Mesenteric fat pad (tissue), 1 donor: Measurements from ENCODE around the gene LMAN2L. TPM values are rescaled to one million over a fixed set of nuclear protein-coding genes. Genes with fewer than 3 reads are reported as not detected.

Experiments
- DNase-seq: peaks from one replicate; pipeline ENCODE4 v3.0.0-alpha.2; 2020; ENCODE audit warnings: low spot score
- total RNA-seq: library from RNA; stranded (reverse); fragmentation: NEBNext Ultra II Directional; extraction: Animal tissue kit (Norgen Biotek cat#: 25700); gene quantifications from one replicate; pipeline ENCODE4 v1.2.1, GENCODE V29; 2021
- donor health status: DM: yes; HTN: yes; CAD: no.

LMAN2L gene
- total RNA-seq, 1 donor from 2014 or later: 10.2 TPM

DNA sequence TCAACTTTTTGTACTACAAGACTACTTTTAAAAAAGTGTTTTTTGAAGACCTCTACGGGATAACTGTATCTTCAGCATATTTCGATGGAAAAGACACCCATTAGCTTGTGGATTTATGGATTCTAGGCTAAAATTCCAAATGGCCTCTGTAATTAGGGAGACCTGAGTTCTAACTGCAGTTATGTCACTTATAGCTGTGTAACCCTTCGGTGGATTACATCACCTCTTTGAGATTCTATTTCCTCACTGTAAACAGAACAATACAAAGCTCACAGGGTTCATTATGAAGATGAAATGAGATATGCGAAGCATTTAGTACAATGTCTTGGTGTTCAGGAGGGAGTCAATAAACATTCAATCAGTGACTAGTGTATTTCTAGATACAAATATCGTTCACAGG is 24.2 kb downstream of the LMAN2L start:
- DNase-seq: no peak

DNA sequence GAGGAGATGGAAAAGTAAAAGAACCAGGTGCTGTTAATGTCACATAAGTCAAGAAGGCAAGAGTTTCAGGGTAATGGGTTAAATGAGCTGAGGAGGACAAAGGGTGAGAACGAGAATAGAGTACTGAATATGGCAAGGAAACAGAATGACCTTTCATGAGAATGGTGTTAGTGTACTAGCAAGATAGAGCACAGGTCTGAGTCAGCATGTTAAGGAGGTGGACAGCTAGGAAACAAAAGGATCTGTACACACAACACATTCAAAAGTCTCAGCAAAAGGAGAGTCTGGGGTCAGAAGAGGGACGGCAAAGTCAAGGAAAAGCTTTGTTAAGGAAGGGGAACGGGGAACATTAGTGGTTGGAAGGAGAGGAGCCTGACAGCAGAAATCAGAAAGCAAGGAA is 28.9 kb downstream of the LMAN2L start:
- no peak for DNase-seq

DNA sequence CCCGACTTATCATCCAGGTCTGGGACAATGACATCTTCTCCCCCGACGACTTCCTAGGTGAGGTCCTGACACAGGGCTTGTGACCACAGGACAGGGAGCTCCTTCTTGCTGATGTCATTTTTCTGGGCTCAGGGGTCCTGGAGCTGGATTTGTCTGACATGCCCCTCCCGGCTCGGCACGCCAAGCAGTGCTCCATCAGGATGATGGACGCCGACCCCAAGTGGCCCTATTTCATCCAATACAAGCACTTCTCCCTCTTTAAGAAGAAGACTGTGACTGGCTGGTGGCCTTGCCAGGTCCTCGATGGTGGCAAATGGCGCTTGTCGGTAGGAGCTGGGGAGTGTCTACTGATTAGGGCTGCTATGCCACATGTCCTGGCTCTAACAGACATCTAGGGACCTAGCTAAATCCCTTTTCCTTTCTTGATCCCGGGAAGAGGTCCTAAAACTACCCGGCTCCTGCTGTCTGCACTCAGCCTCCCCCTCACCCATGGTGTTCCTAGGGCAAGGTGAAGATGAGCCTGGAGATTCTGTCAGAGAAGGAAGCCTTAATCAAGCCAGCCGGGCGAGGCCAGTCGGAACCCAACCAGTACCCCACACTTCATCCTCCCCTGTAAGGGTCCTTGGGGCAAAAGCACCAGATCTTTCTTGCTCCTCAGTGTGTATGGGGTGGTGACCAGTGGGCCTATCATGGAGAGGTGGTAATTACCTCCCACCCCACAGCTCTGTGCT is 36.7 kb downstream of the LMAN2L start:
- DNase-seq: peak; percentile 81

DNA sequence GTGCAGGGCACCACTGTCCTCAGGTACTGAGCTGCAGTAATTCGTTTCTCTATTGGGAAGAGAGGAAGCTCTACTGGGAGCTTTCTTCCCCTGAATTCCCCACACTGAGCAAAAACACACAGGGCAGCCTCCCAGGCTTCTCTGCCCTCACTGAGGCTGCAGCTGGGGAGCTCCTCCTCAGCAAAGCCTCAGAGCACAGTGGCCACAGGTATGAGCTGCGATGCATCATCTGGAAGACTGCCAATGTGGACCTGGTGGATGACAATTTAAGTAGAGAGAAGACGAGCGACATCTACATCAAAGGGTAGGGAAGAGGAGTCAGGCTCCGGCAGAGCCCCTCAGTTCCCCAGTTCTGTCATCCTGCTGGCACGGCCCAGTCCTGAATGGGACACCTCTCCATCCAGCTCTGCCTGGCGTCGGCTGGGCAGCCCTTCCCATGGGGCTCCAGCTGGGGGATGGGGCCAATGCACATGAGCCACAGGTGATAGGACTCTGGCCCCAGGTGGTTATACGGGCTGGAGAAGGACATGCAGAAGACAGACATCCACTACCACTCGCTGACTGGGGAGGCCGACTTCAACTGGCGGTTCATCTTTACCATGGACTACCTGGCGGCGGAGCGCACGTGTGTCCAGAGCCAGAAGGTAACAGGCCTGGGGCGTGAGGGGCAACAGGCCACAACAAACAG is 37.6 kb downstream of the LMAN2L start:
- peak; percentile 73 for DNase-seq

DNA sequence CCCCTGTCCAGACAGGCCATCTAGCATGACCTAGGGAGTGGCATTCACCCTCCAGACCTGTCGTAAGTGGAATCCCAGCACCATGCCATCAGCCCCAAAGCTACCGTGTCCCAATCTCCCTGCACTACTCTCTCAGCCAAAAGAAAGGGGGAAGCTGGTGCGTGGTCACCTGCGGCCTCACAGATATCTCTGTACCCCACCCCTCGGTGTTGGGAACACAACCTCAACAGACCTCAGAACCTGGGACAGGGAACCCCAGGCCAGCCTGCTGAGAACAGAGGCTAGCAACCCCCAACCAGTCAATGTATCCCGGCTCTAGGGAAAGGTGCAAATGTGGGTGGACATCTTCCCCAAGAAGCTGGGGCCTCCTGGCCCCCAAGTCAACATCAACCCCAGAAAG is 38.2 kb downstream of the LMAN2L start:
- DNase-seq: peak; percentile 75

DNA sequence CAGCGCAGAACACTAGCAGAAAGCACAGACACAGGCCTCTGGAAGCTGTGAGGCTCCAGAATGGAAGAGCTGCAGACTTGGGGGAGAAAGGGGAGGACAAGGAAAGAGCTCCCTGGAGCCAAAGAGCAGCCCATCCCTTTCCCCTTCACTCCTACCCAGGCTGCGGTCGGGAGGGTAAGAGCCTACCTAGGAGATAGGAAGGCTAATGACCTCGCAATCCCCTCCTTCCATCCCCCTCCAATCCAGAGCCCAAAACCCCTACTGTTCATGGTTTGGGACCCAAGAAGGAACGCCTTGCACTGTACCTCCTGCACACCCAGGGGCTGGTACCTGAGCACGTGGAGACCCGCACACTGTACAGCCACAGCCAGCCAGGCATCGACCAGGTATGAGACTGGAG is 39.8 kb downstream of the LMAN2L start:
- peak; percentile 53 for DNase-seq

DNA sequence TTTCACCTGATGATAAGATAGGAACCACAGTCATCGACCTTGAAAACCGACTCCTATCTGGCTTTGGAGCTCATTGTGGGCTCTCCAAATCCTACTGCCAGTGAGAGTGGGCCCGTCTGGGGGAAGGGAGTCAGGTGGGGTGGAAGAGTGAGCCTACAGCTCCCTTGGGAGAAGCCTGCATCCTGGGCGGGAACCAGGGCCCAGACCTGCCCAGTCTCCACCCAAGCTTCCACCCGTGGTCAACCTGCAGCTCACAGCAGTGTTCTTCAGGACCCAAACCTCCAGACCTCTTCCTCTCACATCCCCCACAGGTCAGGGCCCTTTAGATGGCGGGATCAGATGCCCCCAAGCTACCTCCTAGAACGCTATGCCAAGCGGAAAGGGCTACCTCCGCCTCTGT is 40.2 kb downstream of the LMAN2L start:
- peak; percentile 72 for DNase-seq

DNA sequence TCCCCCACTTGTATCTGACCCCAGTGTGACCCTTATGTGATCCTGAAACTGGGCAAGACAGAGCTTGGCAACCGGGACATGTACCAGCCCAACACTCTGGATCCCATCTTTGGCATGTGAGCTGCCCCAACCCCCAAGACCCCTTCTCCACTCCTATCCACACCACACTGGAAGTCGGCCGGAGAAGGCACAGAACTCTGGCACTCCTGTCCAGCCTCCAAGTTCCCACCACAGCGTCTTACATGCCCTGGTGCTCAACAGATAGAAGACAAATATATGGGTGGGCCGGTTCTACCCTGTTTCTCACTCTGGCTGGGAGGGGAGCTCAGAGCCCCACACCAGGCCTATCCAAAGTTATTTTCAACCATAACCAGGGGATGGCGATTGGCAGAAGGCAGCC is 40.8 kb downstream of the LMAN2L start:
- peak; percentile 62 for DNase-seq

DNA sequence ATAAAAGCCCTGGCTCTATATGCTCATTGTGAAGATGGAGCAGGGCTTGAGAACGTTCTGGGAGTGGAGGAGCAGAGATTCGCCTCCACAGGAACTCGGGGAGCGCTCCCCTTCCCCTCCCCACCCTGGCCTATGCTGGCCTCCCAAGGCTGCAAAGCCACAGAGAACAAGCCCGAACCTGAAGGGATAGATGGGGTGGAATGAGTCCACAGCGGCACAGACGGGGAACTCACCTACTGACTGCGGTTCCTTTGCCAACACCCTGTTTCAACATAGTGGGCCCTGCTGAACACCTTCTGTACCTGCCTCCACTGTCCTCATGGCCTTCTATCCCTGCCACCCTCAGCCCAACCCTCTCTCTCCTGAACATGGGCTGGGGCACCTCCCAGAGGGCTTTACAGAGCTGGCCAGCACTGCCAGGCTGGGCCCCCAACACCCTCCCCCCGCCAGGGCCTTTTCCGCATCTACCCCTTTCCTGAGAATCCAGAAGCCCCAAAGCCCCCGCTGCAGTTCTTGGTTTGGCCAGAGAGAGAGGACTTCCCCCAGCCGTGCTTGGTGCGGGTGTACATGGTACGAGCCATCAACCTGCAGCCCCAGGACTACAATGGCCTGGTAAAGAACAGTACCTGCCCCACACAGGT is 41.5 kb downstream of the LMAN2L start:
- peak; percentile 79 for DNase-seq

DNA sequence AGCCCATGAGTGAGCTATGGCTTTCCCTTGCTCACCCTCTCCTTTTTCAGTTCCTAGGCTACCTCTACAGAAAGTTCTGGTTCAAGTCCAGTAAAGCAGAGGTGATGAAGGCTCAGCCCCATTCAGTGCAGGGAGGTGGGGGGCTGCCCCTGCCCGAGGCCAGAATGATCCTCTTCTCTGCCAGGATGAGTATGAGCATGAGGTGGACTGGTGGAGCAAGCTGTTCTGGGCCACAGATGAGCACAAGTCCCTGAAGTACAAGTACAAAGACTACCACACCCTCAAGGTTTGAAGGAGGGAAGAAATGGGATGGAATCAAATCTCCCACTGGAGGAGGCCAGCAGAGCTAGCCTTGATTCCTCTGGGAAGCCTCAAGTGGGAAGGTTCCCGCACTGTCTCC is 42.4 kb downstream of the LMAN2L start:
- peak; percentile 59 for DNase-seq

DNA sequence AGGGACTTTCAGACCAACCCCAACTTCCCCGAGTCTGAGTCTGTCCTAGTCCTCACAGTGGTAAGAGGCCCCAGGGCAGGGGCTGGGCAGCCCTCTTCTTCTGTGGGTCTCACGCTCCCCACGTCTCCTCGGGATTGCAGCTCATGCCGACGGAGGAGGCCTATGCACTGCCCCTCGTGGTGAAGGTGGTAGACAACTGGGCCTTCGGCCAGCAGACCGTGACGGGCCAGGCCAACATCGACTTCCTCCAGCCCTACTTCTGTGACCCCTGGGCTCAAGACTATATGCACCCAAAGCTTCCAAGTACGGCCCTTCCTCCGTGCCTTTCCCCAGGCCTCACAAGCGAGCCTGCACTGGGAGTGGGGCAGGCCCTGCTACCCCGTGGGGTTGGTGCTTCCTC is 44.3 kb downstream of the LMAN2L start:
- peak; percentile 88 for DNase-seq

DNA sequence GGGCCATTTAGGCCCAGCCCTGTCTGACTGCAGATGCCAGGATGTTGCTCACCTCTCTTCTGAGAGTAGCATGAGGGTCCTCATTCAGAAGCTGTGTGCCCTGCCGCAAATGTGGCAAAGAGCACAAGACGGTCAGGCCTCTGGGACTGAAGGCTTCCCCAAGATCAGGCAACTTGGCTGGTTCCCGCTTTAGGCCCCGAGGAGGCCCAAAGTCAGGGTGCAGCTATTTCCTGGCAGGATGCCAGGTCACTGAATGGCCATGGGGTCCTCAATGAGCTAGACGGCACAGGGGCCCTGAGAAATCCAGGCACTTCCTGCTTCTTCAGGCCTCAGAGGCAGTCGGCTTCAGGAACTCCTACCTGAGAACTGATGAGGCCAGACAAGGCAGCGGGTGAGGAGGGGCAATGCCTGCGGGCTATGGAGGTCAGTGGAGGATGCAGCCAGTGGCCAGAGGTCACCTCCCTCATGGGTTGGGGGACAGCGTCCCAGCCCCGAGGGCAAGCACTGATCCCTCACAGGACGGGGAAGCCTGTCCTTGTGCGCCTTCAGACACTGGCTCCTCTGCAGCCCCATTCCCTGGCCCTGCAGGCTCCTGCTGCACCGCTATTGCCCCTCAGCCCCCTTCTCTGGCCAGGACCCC is 44.9 kb downstream of the LMAN2L start:
- peak; percentile 72 for DNase-seq

DNA sequence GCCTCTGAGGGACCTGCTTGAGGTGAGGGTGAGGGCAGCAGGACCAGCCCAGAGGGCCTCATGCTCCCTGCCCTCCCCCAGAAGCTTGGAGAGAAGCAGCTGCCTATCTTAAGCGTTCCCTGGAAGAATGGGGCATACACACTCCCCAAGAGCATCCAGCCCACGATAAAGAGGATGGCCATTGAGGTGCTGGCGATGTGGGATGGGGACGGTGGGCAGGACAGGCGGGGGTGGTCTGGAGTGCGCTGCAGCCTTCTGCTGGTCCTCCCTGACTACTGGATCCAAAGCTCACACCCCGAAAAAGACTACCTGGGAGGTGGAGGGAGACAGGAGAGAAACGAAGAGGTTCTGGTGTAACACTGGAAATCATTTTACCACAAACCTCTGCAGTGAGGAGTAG is 45.6 kb downstream of the LMAN2L start:
- no peak for DNase-seq

DNA sequence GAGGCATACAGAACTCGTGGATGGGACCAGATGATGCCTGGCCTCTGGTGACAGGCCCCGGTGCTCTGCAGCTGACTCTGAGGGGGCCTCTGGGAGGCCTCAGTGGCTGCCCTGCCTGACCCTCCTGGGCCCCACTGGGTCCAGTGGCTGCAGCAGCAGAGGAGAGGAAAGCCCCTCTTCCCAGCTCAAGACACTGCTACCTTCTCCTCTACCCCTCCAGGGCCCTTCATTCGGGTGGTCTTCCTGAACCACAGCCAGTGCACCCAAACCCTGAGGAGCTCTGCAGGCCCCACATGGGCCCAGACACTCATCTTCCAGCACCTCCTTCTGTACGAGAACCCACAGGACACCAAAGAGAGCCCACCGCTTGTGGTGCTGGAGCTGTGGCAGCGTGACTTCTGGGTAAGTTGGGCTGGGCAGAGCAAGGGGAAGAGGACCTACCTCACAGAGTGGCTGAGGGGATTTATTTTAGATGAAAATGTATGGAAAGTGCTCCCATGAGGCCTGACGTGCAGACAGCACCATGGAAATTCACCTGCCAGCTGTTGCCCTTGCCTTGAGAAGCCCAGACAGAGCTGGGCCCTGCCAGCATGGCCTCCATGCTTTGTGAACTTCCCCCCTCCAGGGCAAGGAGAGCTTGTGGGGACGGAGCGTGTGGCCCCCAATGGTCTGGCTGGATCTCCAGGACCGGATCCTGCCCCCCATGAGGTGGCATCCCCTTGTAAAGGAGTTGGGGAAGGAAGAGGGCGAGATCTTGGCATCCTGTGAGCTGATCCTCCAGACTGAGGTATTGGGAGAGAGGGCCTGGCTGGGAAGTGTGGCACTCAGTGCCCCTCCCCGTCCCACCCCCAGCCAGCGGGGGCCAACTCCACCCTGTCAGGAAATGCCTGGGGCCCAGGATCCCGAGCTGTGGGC is 46.3 kb downstream of the LMAN2L start:
- peak; percentile 68 for DNase-seq

DNA sequence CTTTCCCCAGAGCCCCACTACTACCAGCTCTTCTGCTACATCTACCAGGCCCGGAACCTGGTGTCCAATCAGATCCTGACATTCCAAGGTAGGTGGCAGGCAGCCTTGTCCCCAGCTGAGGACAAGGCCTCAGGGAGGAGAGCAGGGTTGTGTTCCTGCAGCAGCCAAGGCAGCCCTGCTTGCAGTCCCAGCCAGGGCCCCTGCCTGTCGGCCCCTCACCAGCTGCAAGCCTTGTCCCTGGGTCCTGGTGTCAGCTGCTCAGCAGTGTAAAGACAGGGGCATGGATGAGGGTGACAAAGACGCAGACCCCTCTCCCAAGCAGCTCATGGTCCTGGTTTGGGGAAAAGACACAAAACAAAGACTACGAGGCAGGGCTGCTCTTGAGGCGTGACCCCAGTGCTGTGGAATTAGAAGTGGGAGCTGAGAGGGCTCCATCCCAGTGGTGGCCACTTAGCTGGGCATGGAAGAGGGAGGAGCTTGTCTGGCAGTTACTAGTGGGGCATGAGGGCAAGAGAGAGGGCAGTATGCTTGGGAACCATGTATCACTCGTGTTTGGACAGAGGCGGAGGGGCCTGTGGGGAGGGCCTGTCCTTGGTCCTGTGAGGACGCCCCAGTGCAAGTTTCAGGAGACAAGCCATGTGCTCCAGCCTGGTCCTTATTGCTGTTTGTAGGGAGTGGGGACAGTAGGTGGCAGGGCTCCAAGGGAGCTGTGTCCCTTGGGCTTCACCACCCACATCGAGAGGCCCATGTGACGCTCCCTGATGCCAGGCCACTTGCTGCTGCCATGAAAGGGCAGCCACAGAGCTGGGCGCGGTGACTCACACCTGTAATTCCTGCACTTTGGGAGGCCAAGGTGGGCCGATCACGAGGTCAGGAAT is 47.5 kb downstream of the LMAN2L start:
- DNase-seq: peak; percentile 86

DNA sequence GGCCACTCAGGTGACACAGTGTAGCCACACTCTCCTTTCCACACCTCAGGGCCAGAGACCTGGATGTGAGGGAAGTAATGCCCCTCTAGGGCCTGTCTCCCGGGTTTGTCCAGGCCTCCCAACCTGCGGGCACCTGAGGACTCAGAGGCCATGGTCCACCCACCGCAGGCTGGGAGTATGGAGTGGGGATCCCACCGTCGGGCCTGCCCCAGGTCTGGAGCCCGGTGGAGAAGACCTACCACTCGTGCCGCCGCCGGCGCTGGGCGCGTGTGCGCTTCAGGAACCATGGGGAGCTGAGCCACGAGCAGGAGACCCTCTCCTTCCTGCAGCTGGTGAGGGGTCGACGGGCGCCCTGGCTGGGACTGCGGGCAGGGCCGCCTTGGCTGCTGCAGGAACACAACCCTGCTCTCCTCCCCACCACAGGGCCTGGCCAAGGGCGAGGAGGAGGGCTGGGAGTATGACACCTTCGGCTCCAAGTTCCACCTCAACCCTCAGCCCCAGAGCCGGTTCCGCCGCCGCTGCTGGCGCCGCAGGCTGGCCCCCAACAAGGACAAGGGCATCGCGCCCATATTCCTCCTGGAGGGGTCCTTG is 48.7 kb downstream of the LMAN2L start:
- no peak for DNase-seq

DNA sequence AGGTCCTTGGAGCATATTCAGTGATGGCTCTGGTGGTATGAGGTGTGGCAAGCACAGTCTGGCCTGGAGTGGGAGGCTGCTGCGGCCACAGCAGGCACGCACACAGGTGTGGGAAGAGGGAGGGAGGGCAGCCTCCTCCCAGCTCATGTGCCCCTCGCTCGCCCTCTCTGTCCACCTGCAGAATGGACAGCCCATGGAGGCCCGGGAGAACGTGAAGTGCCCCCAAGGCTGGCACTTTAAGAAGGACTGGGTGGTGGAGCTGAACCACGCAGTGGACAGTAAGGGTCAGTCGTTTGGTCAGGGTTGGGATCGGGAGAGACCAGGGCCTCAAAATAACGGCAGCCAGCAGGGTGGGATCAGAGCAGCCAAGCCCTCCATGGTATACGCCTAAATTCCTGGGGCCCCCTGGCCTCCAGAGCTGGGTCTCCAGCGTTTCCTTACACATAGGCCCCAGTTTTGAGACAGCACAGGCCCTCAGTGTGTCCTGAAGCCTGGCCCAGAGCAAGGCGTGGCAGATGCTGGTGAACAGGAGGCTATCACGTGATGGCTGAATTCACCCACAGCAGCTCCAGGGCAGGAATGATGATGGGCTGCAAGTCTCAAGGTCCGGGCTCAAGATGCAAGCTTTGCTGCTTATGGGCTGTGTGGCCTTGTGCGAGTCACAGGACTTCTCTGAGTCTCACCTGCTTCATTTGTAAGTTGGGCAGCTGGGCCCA is 49.4 kb downstream of the LMAN2L start:
- DNase-seq: no peak

DNA sequence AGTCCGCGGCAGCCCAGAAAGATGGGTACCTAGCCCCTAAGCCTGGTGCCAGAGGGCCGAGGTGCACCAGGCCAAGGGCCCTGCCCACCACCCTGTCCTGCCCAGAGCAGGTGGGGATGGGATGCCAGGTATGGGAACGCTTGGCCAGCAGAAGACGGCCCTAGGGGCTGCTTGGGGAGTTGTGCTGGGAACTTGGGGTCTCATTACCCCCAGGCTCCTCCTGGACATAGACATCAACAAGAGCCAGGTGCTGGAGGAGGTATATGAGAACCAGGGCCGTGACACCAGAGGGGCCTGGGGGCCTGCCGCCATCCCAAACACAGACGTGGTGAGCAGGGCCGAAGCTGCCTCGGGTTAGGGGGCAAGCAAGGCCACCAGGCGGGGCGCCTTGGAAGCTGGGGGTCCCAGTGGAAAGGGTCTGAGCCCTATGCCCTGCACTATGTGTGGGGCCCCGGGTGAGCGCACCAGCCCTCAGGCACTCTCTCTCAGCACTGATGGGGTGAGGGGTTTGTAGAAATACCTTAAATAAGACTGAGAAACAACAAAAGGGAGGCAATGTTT is 50.4 kb downstream of the LMAN2L start:
- no peak for DNase-seq
